ENCODE data around the gene ACAT2.
"Not testable (repeated sequence)": the region's sequence is repeated elsewhere in the genome, so short reads cannot be mapped to it uniquely, and the experiment has no call there.

The ACAT2 gene

DNA sequence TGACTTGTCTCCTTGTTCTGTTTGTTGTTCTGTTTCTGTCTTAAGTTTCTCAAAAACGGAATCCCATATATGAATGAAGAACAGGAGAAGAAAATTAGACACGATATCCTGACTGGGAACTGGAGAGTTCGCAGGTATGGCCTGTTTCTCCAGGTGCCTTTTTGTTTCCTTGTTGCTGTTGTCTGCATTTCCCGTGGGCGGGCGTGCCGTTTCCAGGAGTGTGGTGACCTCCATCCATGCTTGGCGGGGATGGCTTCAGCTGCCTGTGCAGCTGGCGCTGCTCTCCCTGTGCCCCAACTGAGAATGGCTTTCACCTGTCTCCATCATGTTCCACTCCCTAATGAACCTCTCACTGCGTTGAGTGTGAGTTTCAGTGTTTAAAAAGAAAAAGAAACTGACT lies 42.7 kb downstream of the ACAT2 start:
- no peaks in the 10 kb centered on the region for H3K9me3 ChIP-seq (ENCODE audit: control insufficient read depth, low read depth, low read length)
- no peaks in the 10 kb centered on the region for H3K4me1 ChIP-seq (ENCODE audit: control insufficient read depth, low read depth, low read length)
- H3K4me3 ChIP-seq (ENCODE audit: low read length), result no peak overlapping the region
- no peaks in the 10 kb centered on the region for H3K27me3 ChIP-seq (ENCODE audit: control insufficient read depth, insufficient read depth, low read length)
- no peak overlapping the region for H3K27ac ChIP-seq (ENCODE audit: low read length)
- no peak overlapping the region for H3K9ac ChIP-seq (ENCODE audit: low read length)
- H3K36me3 ChIP-seq (ENCODE audit: control insufficient read depth, low read depth, low read length), result no peaks in the 10 kb centered on the region

DNA sequence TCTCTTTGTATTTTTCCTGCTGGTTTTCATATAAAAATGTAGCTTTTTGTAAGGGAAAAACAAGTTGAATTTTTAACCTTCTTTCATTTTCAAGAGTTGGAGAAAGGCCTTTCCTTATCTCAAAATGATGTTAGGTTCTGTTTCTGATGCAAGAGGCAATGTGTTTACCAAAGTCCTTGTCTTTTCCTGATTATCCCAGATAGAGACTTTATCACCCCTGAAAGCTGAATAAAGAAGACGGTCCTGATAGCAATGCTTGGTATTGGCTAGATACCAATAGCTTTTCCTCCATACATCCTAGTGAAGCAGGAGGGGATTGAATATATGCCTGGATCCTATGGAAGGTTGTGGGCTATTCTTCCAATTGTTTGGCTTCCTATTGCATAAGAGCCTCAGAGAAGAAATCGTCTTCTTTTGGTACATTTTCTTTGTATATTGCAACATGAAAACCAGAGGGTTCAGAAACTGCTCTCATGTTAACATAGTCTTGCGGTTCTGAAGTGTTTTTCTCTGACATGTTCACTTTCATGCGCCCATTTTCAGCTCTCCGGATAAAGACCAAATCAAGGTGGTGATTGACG lies 43.7 kb downstream of the ACAT2 start:
- H3K27ac ChIP-seq (ENCODE audit: low read length), result no peak overlapping the region
- H3K4me3 ChIP-seq (ENCODE audit: low read length), result no peak overlapping the region
- no peaks in the 10 kb centered on the region for H3K4me1 ChIP-seq (ENCODE audit: control insufficient read depth, low read depth, low read length)
- no peaks in the 10 kb centered on the region for H3K9me3 ChIP-seq (ENCODE audit: control insufficient read depth, low read depth, low read length)
- no peaks in the 10 kb centered on the region for H3K27me3 ChIP-seq (ENCODE audit: control insufficient read depth, insufficient read depth, low read length)
- H3K9ac ChIP-seq (ENCODE audit: low read length), result no peak overlapping the region
- H3K36me3 ChIP-seq (ENCODE audit: control insufficient read depth, low read depth, low read length), result no peaks in the 10 kb centered on the region

DNA sequence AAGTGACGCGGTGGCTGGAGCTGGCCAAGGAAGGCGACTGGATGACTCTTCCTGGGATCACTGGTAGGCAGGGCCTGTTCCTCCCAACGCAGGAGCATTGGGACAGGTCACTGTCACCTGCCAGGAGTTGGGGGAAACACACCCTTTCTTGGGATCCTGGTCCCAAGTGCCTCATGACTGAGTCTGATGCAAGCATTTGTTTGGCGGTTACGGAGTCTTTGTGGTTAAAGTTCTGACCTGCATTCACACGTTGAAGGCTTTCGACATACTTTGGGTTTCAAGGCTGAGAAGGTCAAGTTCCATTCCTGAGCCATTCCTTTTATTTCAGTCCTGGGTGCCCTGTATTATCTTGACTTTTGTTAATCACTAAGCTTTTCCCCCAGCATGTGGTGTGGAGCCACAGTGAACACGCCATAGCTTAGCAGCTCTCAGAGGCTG lies 44.2 kb downstream of the ACAT2 start:
- Histone ChIP-seq H3K4me3 (ENCODE audit: low read length) (no peak overlapping the region), H3K36me3 (ENCODE audit: control insufficient read depth, low read depth, low read length) (no peaks in the 10 kb centered on the region), H3K27me3 (ENCODE audit: control insufficient read depth, insufficient read depth, low read length) (no peaks in the 10 kb centered on the region), H3K9me3 (ENCODE audit: control insufficient read depth, low read depth, low read length) (no peaks in the 10 kb centered on the region), H3K4me1 (ENCODE audit: control insufficient read depth, low read depth, low read length) (no peaks in the 10 kb centered on the region), H3K9ac (ENCODE audit: low read length) (no peak overlapping the region), H3K27ac (ENCODE audit: low read length) (no peak overlapping the region)

DNA sequence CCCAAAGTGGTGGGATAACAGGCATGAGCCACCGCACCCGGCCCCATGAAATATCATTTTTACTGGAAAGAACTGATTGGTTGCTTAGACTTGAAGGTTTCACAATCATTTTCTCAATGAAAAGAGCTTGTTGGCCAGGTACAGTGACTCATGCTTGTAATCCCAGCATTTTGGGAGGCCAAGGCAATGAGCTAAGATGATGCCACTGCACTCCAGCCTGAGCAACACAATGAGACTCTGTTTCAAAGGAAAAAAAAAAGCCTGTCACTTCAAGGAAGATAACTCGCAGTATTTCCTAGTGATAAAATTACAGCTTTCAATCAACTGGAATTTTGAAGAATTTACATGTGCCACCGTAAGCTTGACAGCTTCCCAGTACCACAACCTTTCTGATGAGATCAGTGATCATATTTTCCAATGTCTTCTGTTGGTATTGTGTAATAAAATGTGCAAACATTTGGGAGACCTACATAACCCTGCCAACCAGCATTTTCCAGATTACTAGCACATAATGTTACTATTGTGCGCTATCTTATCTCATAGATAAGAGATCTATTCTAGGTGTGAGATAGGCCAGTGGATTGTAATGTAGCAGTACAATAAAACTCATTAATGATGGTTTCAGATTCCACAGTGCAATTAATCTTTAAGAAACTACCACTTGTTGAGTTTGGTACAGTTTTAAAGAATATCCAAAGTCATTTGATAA lies 45.5 kb downstream of the ACAT2 start:
- Histone ChIP-seq H3K9ac (ENCODE audit: low read length) (no peak overlapping the region), H3K27me3 (ENCODE audit: control insufficient read depth, insufficient read depth, low read length) (no peaks in the 10 kb centered on the region), H3K4me1 (ENCODE audit: control insufficient read depth, low read depth, low read length) (peaks cover 1% of the 10 kb centered on the region), H3K4me3 (ENCODE audit: low read length) (no peak overlapping the region), H3K27ac (ENCODE audit: low read length) (no peak overlapping the region), H3K36me3 (ENCODE audit: control insufficient read depth, low read depth, low read length) (no peaks in the 10 kb centered on the region), H3K9me3 (ENCODE audit: control insufficient read depth, low read depth, low read length) (no peaks in the 10 kb centered on the region)

DNA sequence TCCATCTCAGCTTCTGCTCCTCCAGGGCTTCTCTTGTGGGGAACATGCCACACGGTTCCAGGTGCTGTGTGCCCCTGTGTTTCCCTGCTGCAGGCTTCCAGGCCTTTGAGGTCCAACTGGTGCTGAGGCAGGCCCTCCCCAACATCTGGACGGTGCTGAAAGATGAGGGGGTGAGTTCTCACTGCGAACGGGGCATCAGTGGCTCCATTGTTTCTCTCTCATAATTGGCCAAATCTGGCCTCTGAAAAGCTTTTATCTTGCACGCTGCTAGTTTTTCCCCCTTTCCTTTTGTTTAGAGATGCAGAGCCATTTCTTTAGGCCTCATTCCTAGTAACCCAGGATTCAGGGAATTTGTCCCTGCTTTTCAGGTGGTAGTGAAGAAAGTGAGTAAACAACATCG lies 46.8 kb downstream of the ACAT2 start:
- Histone ChIP-seq H3K9ac (ENCODE audit: low read length) (no peak overlapping the region), H3K9me3 (ENCODE audit: control insufficient read depth, low read depth, low read length) (no peaks in the 10 kb centered on the region), H3K27ac (ENCODE audit: low read length) (no peak overlapping the region), H3K4me3 (ENCODE audit: low read length) (no peak overlapping the region), H3K4me1 (ENCODE audit: control insufficient read depth, low read depth, low read length) (peaks cover 9% of the 10 kb centered on the region), H3K36me3 (ENCODE audit: control insufficient read depth, low read depth, low read length) (no peaks in the 10 kb centered on the region), H3K27me3 (ENCODE audit: control insufficient read depth, insufficient read depth, low read length) (no peaks in the 10 kb centered on the region)

DNA sequence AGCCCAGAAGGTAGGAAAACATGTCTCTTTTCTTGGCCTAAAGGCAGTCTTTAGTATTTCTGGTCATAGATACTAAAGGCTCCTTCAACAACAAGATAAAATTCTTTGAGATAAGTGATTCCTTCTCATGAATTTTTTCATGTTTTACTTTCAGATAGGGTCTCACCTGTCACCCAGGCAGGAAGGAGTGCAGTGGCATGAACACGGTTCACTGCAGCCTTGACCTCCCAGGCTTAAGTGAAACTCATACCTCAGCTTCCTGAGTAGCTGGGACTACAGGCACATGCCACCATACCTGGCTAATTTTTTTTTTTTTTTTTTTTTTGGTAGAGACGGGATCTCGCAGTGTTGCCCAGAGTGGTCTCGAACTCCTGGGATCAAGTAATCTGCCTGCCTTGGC lies 47.3 kb downstream of the ACAT2 start:
- Histone ChIP-seq H3K4me3 (ENCODE audit: low read length) (no peak overlapping the region), H3K9ac (ENCODE audit: low read length) (no peak overlapping the region), H3K27me3 (ENCODE audit: control insufficient read depth, insufficient read depth, low read length) (no peaks in the 10 kb centered on the region), H3K4me1 (ENCODE audit: control insufficient read depth, low read depth, low read length) (peaks cover 9% of the 10 kb centered on the region), H3K36me3 (ENCODE audit: control insufficient read depth, low read depth, low read length) (no peaks in the 10 kb centered on the region), H3K27ac (ENCODE audit: low read length) (no peak overlapping the region), H3K9me3 (ENCODE audit: control insufficient read depth, low read depth, low read length) (no peaks in the 10 kb centered on the region)

DNA sequence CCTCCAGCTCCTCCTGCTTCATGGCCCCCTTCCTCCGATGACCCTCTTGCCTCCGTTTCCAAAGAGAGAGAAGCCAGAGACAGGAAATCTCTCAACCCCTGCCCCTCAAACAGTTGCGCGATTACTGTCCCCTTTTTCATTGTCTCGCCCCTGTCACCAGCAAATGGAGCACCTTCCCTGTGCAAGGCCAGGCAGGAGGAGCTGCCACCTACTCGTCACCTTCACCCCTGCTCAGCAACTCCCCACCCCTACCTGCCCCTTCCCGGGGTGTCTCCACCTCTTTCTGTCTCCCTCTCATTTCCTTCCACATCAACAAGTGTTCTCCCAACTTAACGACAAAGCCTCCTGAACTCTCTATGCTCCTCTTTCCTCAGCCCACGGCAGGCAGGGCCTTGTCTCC lies 51.9 kb downstream of the ACAT2 start:
- no peaks in the 10 kb centered on the region for H3K36me3 ChIP-seq (ENCODE audit: control insufficient read depth, low read depth, low read length)

DNA sequence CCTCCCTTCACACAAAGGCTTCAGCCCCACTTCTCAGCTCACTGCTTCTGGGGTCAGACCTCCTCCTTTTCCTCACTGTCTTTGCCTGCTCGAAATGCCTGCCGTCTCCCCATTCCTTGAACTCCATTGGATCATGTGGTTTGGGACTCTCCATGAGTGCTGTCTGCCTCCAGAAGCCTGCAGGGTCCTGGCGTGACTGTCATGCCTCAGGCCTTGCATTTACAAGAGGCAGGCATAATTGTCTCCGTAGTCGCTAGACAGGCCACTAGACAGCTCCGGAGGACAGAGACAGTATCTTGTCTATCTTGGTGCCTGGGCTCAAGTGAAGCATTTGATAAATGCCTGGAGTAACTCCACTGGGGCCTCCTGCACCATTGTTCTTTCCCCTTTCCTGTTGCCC lies 53.6 kb downstream of the ACAT2 start:
- no peaks in the 10 kb centered on the region for H3K36me3 ChIP-seq (ENCODE audit: control insufficient read depth, low read depth, low read length)
- H3K4me1 ChIP-seq (ENCODE audit: control insufficient read depth, low read depth, low read length), result peaks cover 16% of the 10 kb centered on the region
- no peak overlapping the region for H3K9ac ChIP-seq (ENCODE audit: low read length)
- H3K27me3 ChIP-seq (ENCODE audit: control insufficient read depth, insufficient read depth, low read length), result no peaks in the 10 kb centered on the region
- no peak overlapping the region for H3K4me3 ChIP-seq (ENCODE audit: low read length)
- H3K9me3 ChIP-seq (ENCODE audit: control insufficient read depth, low read depth, low read length), result no peaks in the 10 kb centered on the region
- no peak overlapping the region for H3K27ac ChIP-seq (ENCODE audit: low read length)

More for the DNA sequence above, 51.9 kb downstream of the ACAT2 start:
- peaks cover 9% of the 10 kb centered on the region for H3K4me1 ChIP-seq (ENCODE audit: control insufficient read depth, low read depth, low read length)
- H3K27ac ChIP-seq (ENCODE audit: low read length), result no peak overlapping the region
- H3K9me3 ChIP-seq (ENCODE audit: control insufficient read depth, low read depth, low read length), result no peaks in the 10 kb centered on the region
- no peak overlapping the region for H3K9ac ChIP-seq (ENCODE audit: low read length)
- no peaks in the 10 kb centered on the region for H3K27me3 ChIP-seq (ENCODE audit: control insufficient read depth, insufficient read depth, low read length)
- no peak overlapping the region for H3K4me3 ChIP-seq (ENCODE audit: low read length)

DNA sequence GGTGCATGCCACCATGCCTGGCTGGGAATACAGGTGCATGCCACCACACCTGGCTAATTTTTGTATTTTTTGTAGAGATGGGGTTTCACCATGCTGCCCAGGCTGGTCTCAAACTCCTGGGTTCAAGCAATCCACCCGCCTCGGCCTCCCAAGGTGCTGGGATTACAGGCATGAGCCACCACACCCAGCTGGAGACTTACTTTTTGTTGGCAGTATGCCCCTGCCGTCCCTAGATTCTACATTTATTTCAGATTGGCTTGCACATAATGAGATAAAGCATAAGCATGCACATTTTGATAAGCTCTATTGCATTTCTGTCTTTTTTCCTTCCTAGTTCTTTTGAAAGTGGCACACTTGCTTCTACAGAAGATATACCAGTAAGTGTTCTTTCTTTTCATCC lies 54.9 kb downstream of the ACAT2 start:
- H3K9ac ChIP-seq (ENCODE audit: low read length); H3K27ac ChIP-seq (ENCODE audit: low read length); H3K36me3 ChIP-seq (ENCODE audit: control insufficient read depth, low read depth, low read length); H3K4me3 ChIP-seq (ENCODE audit: low read length); H3K27me3 ChIP-seq (ENCODE audit: control insufficient read depth, insufficient read depth, low read length); H3K9me3 ChIP-seq (ENCODE audit: control insufficient read depth, low read depth, low read length): not testable (repeated sequence)
- peaks cover 18% of the 10 kb centered on the region for H3K4me1 ChIP-seq (ENCODE audit: control insufficient read depth, low read depth, low read length)

DNA sequence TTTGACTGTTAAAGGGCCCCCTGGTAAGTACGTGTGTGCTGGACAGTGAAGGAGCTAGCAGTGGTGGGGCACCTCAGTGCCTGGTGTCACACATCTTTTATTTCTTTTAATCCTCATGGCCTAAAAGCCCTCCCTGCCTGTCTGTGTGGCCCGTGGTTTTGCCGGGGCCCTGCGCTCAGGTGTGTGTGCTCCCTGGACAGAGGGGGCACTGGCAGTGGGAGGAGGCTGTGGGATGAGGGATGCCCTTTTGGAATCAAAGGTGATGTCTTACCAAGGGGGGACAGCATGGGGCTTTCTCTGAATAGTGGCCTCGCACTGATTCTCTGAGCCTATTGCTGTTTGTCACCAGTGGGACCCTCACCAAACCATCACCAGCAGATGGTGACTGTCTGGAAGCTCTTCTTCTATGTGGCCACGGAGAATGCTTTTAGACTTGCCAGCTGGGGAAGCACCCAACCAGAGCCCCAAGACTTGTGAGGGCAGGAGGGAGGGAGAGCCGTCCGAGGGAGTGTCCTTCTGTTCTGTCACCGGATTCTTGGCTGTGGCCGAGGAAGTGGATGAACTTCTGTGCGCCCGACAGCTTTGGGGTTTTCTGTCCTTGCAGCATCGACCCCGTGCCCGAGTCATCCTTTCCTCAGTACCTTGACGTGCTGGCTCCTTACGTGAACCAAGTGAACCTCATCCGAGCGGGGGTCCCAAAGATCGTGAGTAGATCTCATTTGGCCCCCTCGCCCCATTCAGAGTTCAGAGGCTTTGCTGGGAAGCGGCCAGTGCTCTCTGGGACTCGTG lies 56.3 kb downstream of the ACAT2 start:
- H3K9ac ChIP-seq (ENCODE audit: low read length), result no peak overlapping the region
- H3K27ac ChIP-seq (ENCODE audit: low read length), result no peak overlapping the region
- H3K4me1 ChIP-seq (ENCODE audit: control insufficient read depth, low read depth, low read length), result peaks cover 9% of the 10 kb centered on the region
- no peaks in the 10 kb centered on the region for H3K36me3 ChIP-seq (ENCODE audit: control insufficient read depth, low read depth, low read length)
- H3K27me3 ChIP-seq (ENCODE audit: control insufficient read depth, insufficient read depth, low read length), result no peaks in the 10 kb centered on the region
- H3K4me3 ChIP-seq (ENCODE audit: low read length), result no peak overlapping the region
- no peaks in the 10 kb centered on the region for H3K9me3 ChIP-seq (ENCODE audit: control insufficient read depth, low read depth, low read length)

DNA sequence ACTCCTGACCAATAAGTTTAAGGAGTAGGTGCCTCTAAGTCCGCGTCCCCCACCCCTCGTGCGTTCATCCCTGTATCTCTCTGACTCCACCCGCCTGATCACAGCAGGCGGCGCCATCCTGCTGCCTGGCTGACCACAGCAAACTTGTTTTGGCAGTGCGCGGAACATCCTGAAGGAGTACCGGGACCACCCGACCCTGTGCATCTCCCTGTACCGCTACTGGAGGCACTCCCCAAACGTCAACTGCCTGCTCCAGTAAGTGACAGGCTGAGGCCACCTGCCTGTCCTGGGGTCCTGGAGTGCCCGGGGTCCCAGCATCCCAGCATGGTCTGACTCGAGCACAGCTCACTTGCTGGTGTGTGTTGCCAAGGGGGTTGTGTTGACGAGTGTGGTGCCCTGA lies 57.3 kb downstream of the ACAT2 start:
- H3K27ac ChIP-seq (ENCODE audit: low read length), result no peak overlapping the region
- H3K27me3 ChIP-seq (ENCODE audit: control insufficient read depth, insufficient read depth, low read length), result no peaks in the 10 kb centered on the region
- no peak overlapping the region for H3K9ac ChIP-seq (ENCODE audit: low read length)
- no peak overlapping the region for H3K4me3 ChIP-seq (ENCODE audit: low read length)
- H3K4me1 ChIP-seq (ENCODE audit: control insufficient read depth, low read depth, low read length), result peaks cover 9% of the 10 kb centered on the region
- no peaks in the 10 kb centered on the region for H3K36me3 ChIP-seq (ENCODE audit: control insufficient read depth, low read depth, low read length)
- no peaks in the 10 kb centered on the region for H3K9me3 ChIP-seq (ENCODE audit: control insufficient read depth, low read depth, low read length)

Measured in iPS-18a (cell line).